ENCODE results near the gene SLC12A8.
A peak's percentile ranks its signal among the peaks of the same experiment; 100 is the strongest.

The SLC12A8 gene

DNA sequence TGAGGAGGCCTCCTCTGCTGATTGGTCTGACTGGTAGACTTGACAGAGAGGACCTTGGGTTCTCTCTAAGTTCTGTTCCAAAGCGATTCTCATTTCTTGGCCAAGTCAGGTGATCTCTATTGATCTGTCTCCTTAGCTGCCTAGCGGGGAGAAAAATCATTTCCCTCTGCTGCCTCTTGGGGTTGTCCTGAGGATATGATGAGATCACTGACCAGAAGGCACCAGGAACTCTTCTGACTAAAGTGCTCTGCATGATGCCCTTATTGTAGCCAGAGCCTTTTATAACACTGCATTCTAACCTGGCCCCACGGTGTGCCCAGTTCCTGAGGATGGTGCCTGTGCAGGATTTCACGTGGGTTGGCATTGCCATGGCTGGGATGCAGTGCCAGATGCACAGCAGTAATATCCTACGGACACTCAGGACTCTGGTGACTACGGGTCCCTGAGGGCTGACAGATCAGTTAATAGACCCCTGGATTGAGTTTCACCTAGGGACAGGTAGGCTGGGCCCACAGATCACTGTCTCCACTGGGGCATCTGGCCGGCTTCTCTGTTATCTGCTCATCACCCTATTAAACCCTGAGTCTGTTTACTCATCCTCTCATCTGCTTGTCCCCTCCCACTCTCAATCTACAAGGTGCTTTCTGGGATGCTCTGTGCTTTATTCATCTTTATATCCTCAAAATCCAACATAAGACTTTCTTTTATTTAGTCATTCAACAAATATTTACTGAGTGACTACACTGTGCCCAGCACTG is 152.9 kb downstream of the SLC12A8 start:
- DNase-seq (ENCODE audit: low read depth, low spot score) = no peak

DNA sequence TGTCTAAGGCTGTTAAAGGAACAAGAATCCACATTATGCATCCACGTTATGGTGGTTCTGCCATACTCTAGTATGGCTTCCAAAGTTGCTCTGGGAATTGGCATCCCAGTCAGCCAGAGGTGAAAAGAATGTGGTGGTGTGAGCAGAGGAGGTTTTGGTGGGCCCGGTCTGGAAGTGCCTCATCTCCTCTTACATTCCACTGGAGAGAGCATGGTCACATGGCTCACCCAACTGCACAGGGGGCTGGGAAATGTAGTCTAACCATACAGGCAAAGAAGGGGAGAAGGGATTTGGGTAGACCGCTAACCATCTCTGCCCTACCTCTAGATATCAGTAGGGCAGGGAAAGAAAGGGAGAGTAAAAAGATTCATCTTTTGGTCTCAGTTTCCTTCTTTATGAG is 153.6 kb downstream of the SLC12A8 start:
- no peak overlapping the region for H3K27ac ChIP-seq
- no peak for DNase-seq (ENCODE audit: low read depth, low spot score)

More for the DNA sequence above, 152.9 kb downstream of the SLC12A8 start:
- no peak overlapping the region for H3K27ac ChIP-seq

DNA sequence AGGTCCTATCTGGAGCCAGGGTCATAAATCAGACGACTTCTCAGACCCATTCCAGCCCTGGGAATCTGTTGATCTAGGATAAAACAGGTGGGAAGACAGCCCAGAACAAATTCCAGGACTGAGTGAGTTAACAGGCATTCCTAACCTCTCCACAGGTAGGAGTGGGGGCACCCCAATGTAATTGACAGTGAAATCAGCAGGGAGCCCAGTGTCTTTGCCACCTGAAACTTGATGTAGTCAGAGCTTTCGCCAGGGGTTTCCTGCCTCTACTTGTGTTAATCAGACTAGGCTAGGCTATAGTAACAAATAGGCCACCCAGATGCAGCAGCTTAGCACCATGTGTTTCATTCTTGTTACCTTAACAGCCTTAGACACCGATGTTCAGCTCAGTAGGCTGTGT is 154.0 kb downstream of the SLC12A8 start:
- no peak overlapping the region for H3K27ac ChIP-seq
- no peak for DNase-seq (ENCODE audit: low read depth, low spot score)

DNA sequence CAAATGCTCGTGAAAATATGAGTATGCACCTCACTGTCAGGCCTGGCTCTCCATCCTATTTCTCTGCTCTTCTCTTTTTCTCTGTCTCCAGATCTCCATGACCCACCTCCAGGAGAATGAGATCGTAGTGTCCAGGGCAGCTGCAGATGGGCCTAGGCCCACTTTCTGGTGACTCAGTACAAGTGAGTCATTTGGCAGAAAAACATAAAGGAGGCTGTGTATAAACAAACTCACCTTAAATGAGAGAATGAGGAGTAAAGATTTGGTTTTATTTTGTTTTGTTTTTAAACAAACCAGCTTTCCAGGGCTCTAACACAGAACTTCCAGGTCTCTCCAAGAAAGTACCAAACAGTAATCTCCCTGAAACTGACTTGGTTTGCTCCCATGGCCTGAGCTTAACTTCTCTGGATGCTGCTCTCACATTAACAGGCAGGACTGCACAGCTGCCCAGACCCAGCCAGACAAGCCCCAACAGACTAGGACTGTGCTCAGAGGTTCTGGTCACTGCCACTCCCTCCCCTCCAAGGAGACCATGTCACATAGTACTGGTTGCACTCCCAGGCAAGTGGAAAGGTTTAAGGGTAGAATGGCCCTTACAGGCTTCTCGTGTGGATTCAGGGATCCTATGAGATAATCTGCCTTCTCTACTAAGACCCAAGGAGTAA is 155.2 kb downstream of the SLC12A8 start:
- no peak for DNase-seq (ENCODE audit: low read depth, low spot score)
- H3K27ac ChIP-seq = peak overlapping the region; percentile 56

DNA sequence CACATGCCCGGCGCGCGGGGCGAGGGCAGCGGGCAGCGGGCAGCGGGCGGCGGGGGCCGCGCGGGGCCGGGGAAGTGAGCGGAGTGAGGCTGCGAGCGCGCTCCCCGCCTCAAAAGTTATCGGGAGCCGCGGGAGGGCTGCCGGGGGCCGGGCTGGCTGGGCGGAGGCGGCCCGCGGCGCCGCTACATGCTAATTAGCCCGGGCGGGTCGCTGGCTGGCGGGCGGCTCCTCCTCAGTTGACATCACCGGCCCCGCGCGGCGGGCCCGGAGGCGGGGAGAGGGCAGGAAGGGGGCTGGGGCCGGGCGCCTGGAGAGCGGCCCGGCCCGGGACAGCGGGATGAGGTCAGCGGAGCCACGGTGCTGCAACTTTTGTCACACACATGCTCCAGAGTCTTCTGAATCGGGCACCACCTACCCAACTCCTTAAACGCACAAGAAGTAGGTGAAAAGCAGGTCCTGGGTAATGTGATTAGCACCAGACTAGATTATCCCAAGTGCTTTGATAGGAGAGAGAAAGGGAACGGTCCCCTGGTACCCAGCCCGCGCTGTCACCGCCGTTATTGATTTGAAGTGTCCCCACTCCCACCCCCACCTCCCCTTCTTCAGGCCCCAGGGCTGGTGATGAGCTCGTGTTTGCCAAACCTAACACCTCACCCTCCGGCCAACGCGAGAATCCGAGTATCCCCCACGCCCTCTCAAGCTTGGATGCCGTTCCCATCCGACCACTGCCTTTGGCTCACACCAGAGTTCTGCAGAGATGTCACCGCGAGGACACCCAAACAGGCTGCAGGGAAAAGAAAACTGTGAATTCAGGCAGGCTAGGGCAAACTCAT is 156.4 kb downstream of the SLC12A8 start, which contains the start of gene HEG1:
HEG1 (minus strand) TSS at position 85 of the 833 bp plus-strand sequence. CDS start 107 bp downstream, outside the sequence.
- H3K27ac ChIP-seq = peak within 1 kb of the TSS; percentile 56
- no peak for DNase-seq (ENCODE audit: low read depth, low spot score)

DNA sequence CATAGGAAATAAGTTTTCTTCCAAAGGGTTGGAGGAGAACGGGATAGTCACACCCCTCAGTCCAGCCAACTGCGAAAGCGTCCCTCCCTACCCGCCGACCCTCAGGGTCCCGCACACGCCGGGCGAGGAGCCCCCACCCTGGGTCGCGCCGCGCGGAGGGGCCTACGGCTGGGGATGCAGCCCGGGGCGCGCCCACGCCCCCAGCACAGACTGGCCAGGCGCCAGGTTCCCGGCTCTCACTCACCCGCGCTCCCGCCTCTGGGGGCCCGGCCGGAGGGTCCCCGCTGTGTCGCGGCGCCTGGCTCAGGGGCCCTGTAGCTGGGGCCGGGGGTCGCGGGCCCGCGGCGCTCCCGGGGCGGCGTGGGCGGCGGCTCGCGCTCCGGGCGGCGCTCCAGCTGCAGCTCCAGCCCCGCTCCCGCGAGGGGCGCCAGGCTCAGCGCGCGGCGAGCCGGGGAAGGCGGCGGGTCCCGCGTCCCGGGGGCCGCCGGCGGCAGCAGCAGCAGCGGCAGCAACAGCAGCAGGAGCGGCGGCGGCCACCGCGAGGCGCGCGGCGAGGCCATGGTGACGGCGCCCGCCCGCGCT is 157.1 kb downstream of the SLC12A8 start:
- no peak for DNase-seq (ENCODE audit: low read depth, low spot score)
- H3K27ac ChIP-seq = peak overlapping the region; percentile 56

DNA sequence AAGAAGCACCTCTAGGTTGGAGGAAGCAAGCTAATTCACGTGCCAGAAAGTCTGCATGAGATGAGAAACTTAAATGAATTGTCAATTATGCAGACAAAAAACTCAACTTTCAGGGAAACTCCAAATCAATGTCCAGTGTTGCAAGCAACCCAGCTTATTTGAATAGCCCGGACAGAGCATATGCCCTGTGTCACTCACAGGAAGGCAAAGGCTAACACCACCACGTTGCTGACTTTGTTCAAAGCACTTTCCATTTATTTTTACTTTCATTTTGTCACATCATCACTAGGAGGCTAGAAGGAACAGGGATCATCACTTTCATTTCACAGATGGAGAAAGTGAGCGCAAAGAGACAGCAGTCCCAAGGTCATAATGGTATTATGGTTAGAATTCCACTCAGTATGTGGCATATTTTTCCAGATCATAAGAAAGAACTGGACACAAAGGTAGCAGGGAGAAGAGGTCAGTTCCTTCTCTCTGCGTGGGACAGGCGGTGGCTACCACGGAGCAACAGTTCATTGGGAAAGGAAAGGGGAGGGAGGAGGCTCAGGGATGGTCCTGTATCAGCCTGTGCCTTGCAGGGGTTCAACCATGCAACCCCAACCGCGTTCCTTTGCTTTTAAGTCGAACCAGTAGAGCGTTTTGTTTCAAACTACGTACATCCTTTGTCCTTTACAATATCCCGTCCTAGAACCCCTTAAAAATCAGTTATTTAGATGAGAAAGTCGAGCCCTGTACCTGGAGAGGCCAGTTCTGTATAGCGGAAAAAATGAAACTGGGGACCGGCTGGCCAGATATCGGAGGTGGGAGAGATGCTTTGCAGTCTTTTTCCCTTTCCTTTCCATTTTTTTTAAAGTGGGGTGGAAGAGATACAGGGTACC is 157.9 kb downstream of the SLC12A8 start:
- no peak for DNase-seq (ENCODE audit: low read depth, low spot score)
- peak overlapping the region; percentile 56 for H3K27ac ChIP-seq

DNA sequence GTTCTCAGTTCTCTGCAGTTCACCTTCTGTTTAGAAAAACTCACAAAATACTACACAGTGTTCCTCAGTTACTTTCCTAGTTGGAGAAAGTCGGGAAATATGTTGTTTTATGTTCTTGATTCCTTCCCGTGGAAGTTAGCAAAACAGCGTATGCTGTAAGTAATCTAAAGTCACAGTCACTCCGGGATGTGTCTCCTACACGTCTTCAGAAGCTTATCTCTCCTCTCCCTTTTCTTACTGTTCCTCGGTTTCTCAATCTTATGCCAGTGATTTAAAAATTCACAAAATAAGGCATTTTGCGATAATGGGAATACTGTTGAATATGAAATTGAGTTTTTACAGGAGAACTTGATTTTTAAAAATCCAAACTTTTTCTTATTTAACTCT is 158.5 kb downstream of the SLC12A8 start:
- no peak overlapping the region for H3K27ac ChIP-seq
- no peak for DNase-seq (ENCODE audit: low read depth, low spot score)

DNA sequence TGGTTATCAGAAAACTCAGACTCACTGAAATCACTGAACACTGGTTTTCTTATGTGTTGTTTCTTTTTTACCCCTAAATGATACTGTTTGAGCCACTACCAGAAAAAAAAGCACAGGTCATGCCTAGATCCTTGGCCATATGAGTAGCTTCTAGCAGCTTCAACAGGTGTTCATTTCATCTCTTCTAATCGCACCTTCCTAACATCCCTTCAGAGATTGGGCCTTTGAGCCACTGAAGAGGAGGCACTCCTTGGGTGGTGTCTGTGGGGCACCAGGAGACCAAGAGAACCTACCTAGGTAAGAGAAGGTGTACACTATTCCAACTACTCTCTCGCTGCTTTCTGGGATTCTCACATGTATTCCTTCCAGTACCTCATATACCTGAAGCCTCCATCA is 159.2 kb downstream of the SLC12A8 start:
- peak overlapping the region; percentile 77 for H3K27ac ChIP-seq

DNA sequence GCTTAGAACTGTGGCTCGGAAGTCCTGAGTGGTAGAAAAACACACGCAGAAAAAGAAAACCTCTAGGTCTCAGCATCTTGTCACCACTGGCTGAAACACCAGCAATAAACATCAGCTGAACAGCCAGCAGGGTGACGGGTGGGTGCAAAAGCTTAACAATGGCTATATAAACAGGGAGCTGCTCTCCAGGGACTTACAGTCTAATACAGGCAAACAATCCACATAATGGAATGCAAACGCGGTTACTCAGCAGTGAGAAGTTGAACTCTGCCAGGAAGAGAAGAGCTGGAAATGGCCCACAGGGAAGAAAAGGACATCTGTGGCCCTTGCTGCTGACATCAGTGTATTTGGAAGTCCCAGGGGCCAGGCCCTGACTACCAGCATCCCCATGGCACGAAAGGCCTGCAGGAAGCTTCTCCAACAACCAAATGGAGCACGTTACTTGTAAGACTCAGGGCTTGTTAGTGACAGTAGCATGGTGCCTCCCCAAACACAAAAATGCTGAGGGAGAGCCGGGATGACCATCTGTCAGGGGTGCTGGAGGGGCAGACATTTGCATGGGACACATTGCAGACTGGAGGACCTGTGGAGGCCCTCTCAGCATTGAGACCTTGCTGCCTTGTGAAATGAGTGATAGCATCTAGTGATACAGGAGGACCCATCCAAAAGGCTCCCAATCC is 159.8 kb downstream of the SLC12A8 start:
- DNase-seq (ENCODE audit: low read depth, low spot score) = no peak

More for the DNA sequence above, 159.2 kb downstream of the SLC12A8 start:
- no peak for DNase-seq (ENCODE audit: low read depth, low spot score)

DNA sequence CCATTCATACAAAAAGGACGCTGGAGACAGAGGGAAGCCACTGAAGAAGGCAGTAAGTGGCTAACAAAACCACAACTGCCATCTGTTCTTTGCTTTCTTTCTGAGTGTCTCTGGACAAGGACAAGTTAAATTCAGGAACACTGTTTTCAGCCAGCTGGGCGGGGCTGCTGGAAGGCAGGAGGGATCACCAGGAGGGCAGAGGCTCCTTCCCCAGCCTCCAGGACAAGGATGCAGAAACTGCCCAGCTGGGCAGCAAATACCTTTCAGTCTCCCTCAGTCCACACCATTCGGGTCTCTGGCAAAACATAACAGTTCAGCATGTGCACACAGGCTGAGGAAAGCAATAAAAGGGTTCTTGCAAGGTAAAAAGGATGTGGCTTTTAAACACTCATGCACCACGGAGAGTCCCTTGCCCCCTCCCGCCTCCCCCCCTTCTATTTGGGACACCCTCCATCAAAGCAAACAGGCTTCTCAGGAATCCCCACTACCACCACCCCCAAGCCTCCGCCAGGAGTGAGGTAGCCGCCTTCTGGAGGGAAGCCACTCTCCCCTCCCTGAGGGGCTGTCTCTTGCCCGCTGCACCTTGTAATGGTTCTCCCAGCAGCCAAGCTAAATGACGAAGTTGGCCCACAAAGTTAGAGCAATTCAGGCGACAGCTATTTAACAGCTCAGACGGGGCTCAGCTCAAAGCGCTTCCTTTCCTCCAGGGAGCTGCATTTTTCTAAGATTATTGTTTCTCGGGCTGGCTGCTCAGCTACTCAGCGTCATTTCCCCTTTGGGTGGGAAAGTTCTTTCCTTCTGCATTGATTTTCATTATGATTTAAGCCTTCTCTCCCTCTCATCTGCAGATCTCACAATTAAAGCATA is 160.6 kb downstream of the SLC12A8 start:
- H3K27ac ChIP-seq = peak overlapping the region; percentile 77
- DNase-seq (ENCODE audit: low read depth, low spot score) = no peak

More for the DNA sequence above, 159.8 kb downstream of the SLC12A8 start:
- peak overlapping the region; percentile 77 for H3K27ac ChIP-seq

DNA sequence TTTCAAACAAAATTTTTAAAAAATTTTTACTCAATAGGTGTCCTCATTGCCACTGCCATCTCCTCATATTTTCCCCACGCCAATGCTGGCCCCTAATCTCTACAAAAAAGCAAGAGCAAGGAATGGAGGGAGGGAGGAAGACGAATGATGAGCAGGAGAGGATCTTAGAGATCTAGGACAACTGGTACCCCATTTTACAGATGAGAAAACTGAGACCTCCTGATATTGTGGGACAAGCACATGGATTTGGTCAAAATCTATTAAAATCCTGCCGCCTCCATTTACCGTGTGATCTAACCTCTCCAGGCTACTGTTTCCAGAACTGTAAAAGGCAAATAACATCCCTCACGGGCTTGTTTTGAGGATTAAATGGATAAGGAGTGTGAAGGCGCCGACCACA is 161.3 kb downstream of the SLC12A8 start:
- DNase-seq (ENCODE audit: low read depth, low spot score) = no peak
- H3K27ac ChIP-seq = peak overlapping the region; percentile 77

DNA sequence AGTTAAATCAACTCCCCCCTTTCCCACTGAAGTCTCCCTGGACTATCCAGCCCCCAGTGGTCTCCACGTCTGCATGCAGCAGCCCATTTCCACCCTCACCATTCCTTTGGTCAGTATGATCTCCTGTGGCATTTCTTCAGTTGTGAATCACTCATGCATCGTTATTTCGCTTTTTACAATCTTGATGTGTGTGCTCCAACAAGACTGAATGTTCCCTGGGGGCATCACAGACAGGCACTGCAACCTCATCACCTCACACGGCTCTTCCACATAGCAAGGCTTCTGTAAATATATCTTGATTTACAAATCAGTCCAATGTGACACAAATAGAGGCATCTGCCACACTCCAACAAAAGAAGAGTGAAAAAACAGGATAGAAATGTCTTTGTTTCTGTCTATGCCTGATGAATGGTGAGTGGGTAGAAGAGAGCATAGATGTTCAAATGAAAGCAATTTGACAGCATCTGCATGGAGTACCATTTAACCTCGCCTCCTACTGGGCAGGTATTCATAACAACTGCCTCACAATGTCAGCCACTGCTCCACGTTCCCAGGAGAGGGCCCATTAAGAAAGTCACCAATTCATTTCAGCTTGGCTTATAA is 162.0 kb downstream of the SLC12A8 start:
- DNase-seq (ENCODE audit: low read depth, low spot score) = no peak

DNA sequence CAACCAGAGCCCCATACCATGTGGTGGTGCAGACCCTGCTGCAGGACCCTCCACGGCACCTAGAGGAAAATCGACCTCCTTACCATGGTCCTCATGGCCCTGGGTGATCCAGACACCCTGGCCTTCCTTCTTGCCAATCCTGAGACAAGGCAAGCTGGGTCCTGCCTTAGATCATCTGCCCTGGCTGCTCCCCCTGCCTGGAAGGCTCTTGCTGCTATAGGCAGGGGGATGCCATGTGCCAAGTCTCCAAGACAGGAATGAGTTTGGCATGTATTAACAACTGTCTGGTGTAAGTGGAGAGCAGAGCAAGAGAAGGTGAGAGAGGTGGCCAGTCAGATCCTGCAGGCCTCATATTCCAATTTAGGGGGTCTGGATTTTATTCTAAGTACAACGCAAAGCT is 164.3 kb downstream of the SLC12A8 start:
- H3K27ac ChIP-seq = no peak overlapping the region
- DNase-seq (ENCODE audit: low read depth, low spot score) = no peak

More for the DNA sequence above, 162.0 kb downstream of the SLC12A8 start:
- H3K27ac ChIP-seq = no peak overlapping the region

DNA sequence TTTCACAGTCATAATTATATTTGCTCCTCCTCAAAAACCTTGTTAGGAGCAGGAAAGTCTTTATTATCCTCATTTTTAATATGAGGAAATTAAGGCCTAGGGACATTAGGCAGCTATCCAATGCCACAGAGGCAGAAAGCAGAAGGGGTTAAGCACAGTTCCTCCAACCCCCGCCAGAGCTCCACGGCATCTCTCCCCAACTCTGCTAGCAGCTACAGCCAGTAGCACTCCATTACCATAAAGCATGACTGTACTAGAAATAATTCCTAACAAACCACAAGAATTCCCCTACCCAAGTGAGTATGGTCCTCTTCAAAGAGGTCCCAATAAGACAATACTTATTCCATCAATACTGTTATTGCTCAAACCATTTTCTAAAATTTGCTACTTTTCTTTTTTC is 166.6 kb downstream of the SLC12A8 start:
- H3K27ac ChIP-seq = no peak overlapping the region
- no peak for DNase-seq (ENCODE audit: low read depth, low spot score)

DNA sequence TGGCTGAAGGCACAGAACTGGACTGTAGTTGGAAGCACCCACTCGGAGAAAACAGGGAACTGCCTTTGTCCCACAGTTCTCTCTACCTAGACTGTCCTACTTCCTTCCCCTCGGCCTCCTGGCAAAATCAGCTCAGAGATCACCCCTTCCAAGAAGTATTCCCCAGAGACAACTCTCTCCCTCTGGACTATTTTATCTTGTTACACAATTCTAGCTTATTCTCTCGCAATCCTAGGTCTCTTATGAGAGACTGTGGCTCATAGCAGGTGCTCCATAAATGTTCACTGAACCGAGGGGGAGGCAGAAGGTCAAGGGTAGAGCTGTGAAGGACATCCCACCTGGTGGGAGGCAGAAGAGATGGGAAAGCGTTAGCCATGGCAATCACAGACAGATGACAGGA is 167.4 kb downstream of the SLC12A8 start:
- no peak for DNase-seq (ENCODE audit: low read depth, low spot score)
- H3K27ac ChIP-seq = no peak overlapping the region

DNA sequence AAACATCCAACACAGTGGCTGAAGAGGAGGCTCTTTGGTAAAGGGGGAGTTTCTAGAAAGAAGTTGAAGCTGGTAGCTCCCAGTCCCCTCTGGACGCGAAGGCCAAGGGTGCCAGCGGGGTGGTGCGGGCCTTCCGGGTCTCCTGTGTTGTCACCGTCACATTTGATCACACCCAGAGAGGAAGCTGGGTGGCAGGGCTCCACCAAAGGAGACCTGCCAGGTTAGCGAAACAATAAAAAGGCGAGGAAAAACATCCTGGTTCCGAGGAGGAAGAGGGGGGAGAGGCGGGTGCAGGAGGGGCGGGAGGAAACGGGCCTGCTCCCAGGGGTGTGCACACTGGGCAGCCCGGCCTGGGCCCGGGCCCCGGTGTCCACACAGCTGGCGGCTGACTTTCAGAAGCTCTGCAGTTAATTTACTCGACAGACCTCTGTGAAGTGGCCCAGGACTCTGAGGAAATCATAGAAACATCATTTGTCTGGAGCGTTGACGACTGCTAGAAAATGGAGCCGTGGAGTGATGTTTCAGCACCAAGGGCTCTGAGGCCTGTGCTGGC is 168.9 kb downstream of the SLC12A8 start:
- DNase-seq (ENCODE audit: low read depth, low spot score) = no peak
- no peak overlapping the region for H3K27ac ChIP-seq

Data from epithelial cell of prostate (primary cell).